Kidney (tissue), 14 donors: ENCODE measurements around the gene CTTNBP2. TPM values are rescaled to one million over a fixed set of nuclear protein-coding genes. Genes with fewer than 3 reads are reported as not detected.

Experiments used
- DNase-seq, 5 donors: peaks; one replicate each; pipeline ENCODE4 v3.0.0-alpha.2; 2013 to 2020
- FAIRE-seq: peaks from 2 replicates; lab custom pipeline; 2012; peaks lifted over from hg19 to GRCh38; lab: Jason Lieb, UNC
- H3K27ac ChIP-seq, 2 donors: one replicate each; pipeline ENCODE4 v1.7.0; 2013; ENCODE audit warnings: low read depth in 2 of 2, low read length in 2 of 2, inconsistent platforms in 1 of 2
- H3K27me3 ChIP-seq: one replicate; pipeline ENCODE4 v1.7.1; 2013; ENCODE audit warnings: low read length, inconsistent platforms; ENCODE audit not compliant: control insufficient read depth, insufficient read depth
- H3K36me3 ChIP-seq, 3 donors: one replicate each; pipeline versions ENCODE4 v1.7.0 to v1.7.1; 2013; ENCODE audit warnings: low read length in 3 of 3, control low read depth in 1 of 3, inconsistent platforms in 1 of 3; ENCODE audit not compliant: insufficient read depth in 3 of 3, control insufficient read depth in 2 of 3
- H3K4me1 ChIP-seq, 3 donors: one replicate each; pipeline versions ENCODE4 v1.7.0 to v1.7.1; 2013; ENCODE audit warnings: low read length in 3 of 3, inconsistent platforms in 1 of 3, low read depth in 1 of 3; ENCODE audit not compliant: control insufficient read depth in 2 of 3, insufficient read depth in 2 of 3
- H3K4me3 ChIP-seq, 3 donors: one replicate each; pipeline versions ENCODE4 v1.7.0 to v1.8.1; 2013; ENCODE audit warnings: low read length in 3 of 3, control low read depth in 1 of 3, inconsistent platforms in 1 of 3
- H3K9ac ChIP-seq, 3 donors: one replicate each; pipeline versions ENCODE4 v1.7.0 to v1.7.1; 2013; ENCODE audit warnings: low read length in 3 of 3, control low read depth in 1 of 3, inconsistent platforms in 1 of 3
- H3K9me3 ChIP-seq, 3 donors: one replicate each; pipeline versions ENCODE4 v1.7.0 to v1.7.1; 2013; ENCODE audit warnings: low read length in 3 of 3, control low read depth in 1 of 3, inconsistent platforms in 1 of 3; ENCODE audit not compliant: control insufficient read depth in 2 of 3, insufficient read depth in 1 of 3
- CTCF ChIP-seq: IDR thresholded peaks from 3 replicates; pipeline ENCODE4 v1.5.1; 2012; ENCODE audit warnings: mild to moderate bottlenecking, moderate library complexity, borderline replicate concordance; ENCODE audit not compliant: insufficient read depth; ENCODE audit errors: extremely low read depth
- intact Hi-C: fragments of 100-400 bp; cut with DNase I; formaldehyde crosslinking; loops from one replicate; pipeline ENCODE4 v1.11.1; 2022
- polyA plus RNA-seq: library from polyadenylated mRNA; stranded (reverse); fragments of 350-450 nt; fragmentation: Illumina TruSeq; extraction: RNeasy Lipid Tissue Mini Kit (QIAGEN cat#74804); gene quantifications from one replicate; pipeline ENCODE4 v1.2.3, GENCODE V29; 2014; ENCODE audit warnings: low read depth, low replicate concordance; ENCODE audit not compliant: insufficient read depth
- total RNA-seq: library from RNA; stranded (reverse); fragmentation: NEBNext Ultra II Directional; extraction: Animal tissue kit (Norgen Biotek cat#: 25700); gene quantifications from one replicate; pipeline ENCODE4 v1.2.1, GENCODE V29; 2021
- donor health status: control.
- donor health status: control.
- donor health status: control.
- donor health status: control.
- donor health status: control.
- donor health status: DM: yes; HTN: yes; CAD: no.
- donor health status: Normal renal cell carcinoma (clear cell type).

The CTTNBP2 gene
- total and polyA plus RNA-seq, 2 donors from 2014 or later, result 3.8 to 41.1 TPM

DNA sequence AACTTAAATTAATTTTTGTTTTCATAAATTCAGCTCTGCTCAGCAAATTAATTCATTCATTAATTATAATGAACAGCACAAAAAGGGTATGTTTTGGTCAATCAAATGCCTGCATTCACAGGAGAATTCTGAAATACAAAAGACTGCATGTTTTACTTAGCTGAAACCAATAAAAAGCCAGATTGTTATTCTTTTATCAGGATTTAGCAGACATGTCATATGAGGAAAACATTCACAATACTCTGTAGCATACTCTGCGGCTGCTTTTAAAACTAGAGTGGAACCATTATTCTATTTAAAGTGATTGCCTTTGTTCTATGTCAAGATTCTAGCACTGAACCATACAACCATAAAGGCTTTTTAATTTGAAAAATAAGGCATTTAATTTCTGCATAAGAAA lies 19.1 kb downstream of the CTTNBP2 start:
- intact Hi-C loops, result no loop called here
- TF ChIP-seq CTCF, result no peak

DNA sequence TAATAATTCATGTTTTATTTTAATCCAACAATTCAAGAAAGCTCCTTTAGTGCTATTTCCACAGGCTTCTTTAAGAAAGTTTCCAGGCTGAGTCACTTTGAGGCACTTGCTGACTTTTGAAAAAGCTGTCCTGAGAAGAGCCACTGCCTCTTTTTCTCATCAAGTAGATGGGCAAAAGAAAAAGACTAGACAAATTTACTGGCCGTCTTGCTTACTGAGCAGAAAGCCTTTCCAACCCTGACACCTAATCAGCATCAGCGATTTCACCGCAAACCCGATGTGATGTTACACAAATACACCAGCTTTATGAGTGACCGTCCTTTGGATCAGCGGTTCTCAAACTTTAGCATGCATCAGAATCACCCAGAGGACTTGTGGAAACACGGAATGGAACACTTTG lies 24.3 kb downstream of the CTTNBP2 start:
- Histone ChIP-seq H3K27me3 (no peaks in the 10 kb centered on the region), H3K4me3 (no peak overlapping the region), H3K9me3 (no peaks in the 10 kb centered on the region), H3K36me3 (no peaks in the 10 kb centered on the region), H3K4me1 (no peaks in the 10 kb centered on the region), H3K9ac (no peak overlapping the region), H3K27ac (no peak overlapping the region)
- intact Hi-C loops, result no loop called here
- no peak for FAIRE-seq
- no peak for TF ChIP-seq CTCF
- DNase-seq, result no peak

More for the DNA sequence above, 19.1 kb downstream of the CTTNBP2 start:
- no peak overlapping the region for H3K9ac ChIP-seq
- FAIRE-seq (no peak), DNase-seq (no peak)
- H3K4me3 ChIP-seq, result no peak overlapping the region
- H3K9me3 ChIP-seq, result no peaks in the 10 kb centered on the region
- no peaks in the 10 kb centered on the region for H3K4me1 ChIP-seq
- H3K27ac ChIP-seq, result no peak overlapping the region
- no peaks in the 10 kb centered on the region for H3K27me3 ChIP-seq
- H3K36me3 ChIP-seq, result no peaks in the 10 kb centered on the region

- no peaks in the 10 kb centered on the region for H3K27me3 ChIP-seq
- no peak for TF ChIP-seq CTCF
- no peaks in the 10 kb centered on the region for H3K36me3 ChIP-seq
- H3K9ac ChIP-seq, result no peak overlapping the region
- DNase-seq (no peak), FAIRE-seq (no peak)
- no peak overlapping the region for H3K27ac ChIP-seq
- intact Hi-C loops, result no loop called here
- H3K4me1 ChIP-seq, result no peaks in the 10 kb centered on the region
- no peaks in the 10 kb centered on the region for H3K9me3 ChIP-seq
- no peak overlapping the region for H3K4me3 ChIP-seq
Measured at GRCh38 chr7:117844678-117845077, 28.6 kb downstream of the CTTNBP2 start.

- Histone ChIP-seq H3K36me3 (no peaks in the 10 kb centered on the region), H3K4me3 (no peak overlapping the region), H3K27ac (no peak overlapping the region), H3K27me3 (no peaks in the 10 kb centered on the region), H3K9me3 (no peaks in the 10 kb centered on the region), H3K9ac (no peak overlapping the region), H3K4me1 (no peaks in the 10 kb centered on the region)
- DNase-seq (no peak), FAIRE-seq (no peak)
- TF ChIP-seq CTCF, result no peak
- intact Hi-C loops, result no loop called here
Measured at GRCh38 chr7:117841611-117842010, 31.6 kb downstream of the CTTNBP2 start.
